Measurements from ENCODE around the gene E2F3. TPM values are rescaled to one million over a fixed set of nuclear protein-coding genes. Genes with fewer than 3 reads are reported as not detected.
A peak's percentile ranks its signal among the peaks of the same experiment; 100 is the strongest.

The E2F3 gene
- total and polyA plus RNA-seq, 8 donors = 0.58 to 11.6 (median 3.3) TPM

DNA sequence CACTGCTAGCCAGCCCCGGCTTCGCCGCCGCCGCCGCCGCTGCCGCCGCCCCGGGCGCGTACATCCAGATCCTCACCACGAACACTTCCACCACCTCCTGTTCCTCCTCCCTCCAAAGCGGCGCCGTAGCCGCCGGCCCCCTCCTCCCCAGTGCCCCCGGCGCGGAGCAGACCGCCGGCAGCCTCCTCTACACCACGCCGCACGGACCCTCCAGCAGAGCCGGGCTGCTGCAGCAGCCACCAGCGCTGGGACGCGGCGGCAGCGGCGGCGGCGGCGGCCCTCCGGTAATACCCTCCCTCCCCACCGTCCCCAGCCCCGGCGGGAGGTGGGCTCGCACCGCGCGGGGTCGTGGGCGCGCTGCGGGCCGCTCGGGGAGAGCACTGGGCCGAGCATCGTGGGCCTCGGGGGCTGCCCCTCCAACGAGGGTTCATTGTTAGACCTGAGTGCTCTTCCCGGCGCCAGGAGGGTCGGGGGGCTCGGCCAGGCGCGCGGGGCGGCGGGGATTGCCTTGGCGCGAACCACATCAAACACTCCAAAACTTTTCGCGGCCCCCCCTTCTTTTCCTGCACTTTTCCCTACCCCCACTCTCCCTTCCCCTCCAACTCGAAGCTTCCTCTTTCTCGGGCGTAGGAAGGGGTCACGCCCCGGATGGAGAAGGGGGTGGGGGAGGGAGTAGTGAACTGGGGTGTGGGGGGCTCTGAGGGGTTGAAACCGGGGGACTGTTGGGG lies 827 bp downstream of the E2F3 start:
- WGBS, 5 donors = 0 to 1% (median 0%) methylated on average over 35 to 73 of the region's 73 CpGs
- intact Hi-C loops (cut with DNase I; ENCODE audit: low total_unique reads) = no loop called here
- TF ChIP-seq POLR2AphosphoS5 (IDR thresholded peaks at IDR 0.05) = no peak
- TF ChIP-seq EP300 (IDR thresholded peaks at IDR 0.05) = no peak

GRCh38 chr6:20403070-20403765 lies 1.5 kb downstream of the E2F3 start:
- peak; percentile 84 to 96 for DNase-seq
- Histone ChIP-seq H3K4me3 (peak overlapping the region; percentile 74 to 77 (median 75)), H3K4me1 (peaks cover 0 to 36% (median 21%) of the 10 kb centered on the region in 4 donors), H3K9me3 (no peaks in the 10 kb centered on the region), H3K36me3 (no peaks in the 10 kb centered on the region), H3K27ac (peak overlapping the region; percentile 64 to 95 (median 89)), H3K27me3 (no peaks in the 10 kb centered on the region)
- 0 to 1% (median 0%) methylated on average over 14 to 72 of the region's 72 CpGs for WGBS, 5 donors
- TF ChIP-seq EP300 (IDR thresholded peaks at IDR 0.05) (no peak), POLR2AphosphoS5 (IDR thresholded peaks at IDR 0.05) (peak; percentile 15 to 77 (median 55))
- intact Hi-C loops (cut with DNase I; ENCODE audit: low total_unique reads) = no loop called here

More for the DNA sequence above, 827 bp downstream of the E2F3 start:
- Histone ChIP-seq H3K4me1 (peaks cover 0 to 36% (median 21%) of the 10 kb centered on the region in 4 donors), H3K9me3 (no peaks in the 10 kb centered on the region), H3K36me3 (no peaks in the 10 kb centered on the region), H3K27me3 (no peaks in the 10 kb centered on the region), H3K4me3 (peak overlapping the region; percentile 74 to 77 (median 75)), H3K27ac (peak overlapping the region; percentile 64 to 95 (median 89))
- DNase-seq = peak; percentile 35 to 80

- Histone ChIP-seq H3K4me1 (peaks cover 0 to 36% (median 22%) of the 10 kb centered on the region in 4 donors), H3K4me3 (peak overlapping the region; percentile 74 to 77 (median 75)), H3K27ac (peak overlapping the region; percentile 51 to 95 (median 89)), H3K27me3 (no peaks in the 10 kb centered on the region), H3K36me3 (no peaks in the 10 kb centered on the region), H3K9me3 (no peaks in the 10 kb centered on the region)
- intact Hi-C loops (cut with DNase I; ENCODE audit: low total_unique reads) = no loop called here
- WGBS, 5 donors = 1 to 3% (median 2%) methylated on average over 31 to 38 of the region's 38 CpGs
- peak in 1 of 2 donors; percentile 34 for DNase-seq
- TF ChIP-seq POLR2A (IDR thresholded peaks at IDR 0.05) = no peak
- no peak for TF ChIP-seq EP300 (IDR thresholded peaks at IDR 0.05)
Measured at GRCh38 chr6:20403766-20404640, 2.3 kb downstream of the E2F3 start.

DNA sequence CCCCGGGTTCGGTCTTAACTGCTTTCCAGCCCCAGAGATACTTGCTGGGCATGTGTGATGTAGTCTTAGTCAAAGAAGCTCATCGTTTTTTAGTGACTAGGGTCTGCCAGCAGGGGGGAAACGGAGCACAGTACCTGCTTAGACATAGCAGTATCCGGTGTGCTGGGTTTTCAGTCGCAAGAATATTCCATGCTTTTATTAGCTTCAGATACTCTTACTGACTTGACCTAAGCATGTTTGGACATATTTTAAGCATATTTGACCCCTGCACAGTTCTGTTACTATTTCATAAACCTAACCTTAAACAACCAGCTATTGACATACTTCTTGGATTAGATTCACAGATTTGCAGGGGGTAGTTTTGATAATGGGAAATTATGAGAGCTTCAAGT lies 3.0 kb downstream of the E2F3 start:
- intact Hi-C loops (cut with DNase I; ENCODE audit: low total_unique reads) = no loop called here
- H3K9me3 ChIP-seq = no peaks in the 10 kb centered on the region
- H3K4me3 ChIP-seq = peak overlapping the region; percentile 74 to 77 (median 75)
- peak in 1 of 2 donors; percentile 82 for DNase-seq
- TF ChIP-seq POLR2AphosphoS5 (IDR thresholded peaks at IDR 0.05) (no peak), EP300 (IDR thresholded peaks at IDR 0.05) (no peak)
- TF ChIP-seq, protein P1, sequence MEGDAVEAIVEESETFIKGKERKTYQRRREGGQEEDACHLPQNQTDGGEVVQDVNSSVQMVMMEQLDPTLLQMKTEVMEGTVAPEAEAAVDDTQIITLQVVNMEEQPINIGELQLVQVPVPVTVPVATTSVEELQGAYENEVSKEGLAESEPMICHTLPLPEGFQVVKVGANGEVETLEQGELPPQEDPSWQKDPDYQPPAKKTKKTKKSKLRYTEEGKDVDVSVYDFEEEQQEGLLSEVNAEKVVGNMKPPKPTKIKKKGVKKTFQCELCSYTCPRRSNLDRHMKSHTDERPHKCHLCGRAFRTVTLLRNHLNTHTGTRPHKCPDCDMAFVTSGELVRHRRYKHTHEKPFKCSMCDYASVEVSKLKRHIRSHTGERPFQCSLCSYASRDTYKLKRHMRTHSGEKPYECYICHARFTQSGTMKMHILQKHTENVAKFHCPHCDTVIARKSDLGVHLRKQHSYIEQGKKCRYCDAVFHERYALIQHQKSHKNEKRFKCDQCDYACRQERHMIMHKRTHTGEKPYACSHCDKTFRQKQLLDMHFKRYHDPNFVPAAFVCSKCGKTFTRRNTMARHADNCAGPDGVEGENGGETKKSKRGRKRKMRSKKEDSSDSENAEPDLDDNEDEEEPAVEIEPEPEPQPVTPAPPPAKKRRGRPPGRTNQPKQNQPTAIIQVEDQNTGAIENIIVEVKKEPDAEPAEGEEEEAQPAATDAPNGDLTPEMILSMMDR (IDR thresholded peaks at IDR 0.05) = peak in 3 of 7 experiments; percentile 8 to 29 (median 25)
- peak overlapping the region in 4 of 5 donors; percentile 87 to 95 (median 90) for H3K27ac ChIP-seq
- WGBS, 5 donors = 1 to 4% (median 3%) methylated on average over 6 of the region's 6 CpGs
- no peaks in the 10 kb centered on the region for H3K27me3 ChIP-seq
- H3K36me3 ChIP-seq = no peaks in the 10 kb centered on the region
- H3K4me1 ChIP-seq = peaks cover 0 to 40% (median 26%) of the 10 kb centered on the region in 4 donors

DNA sequence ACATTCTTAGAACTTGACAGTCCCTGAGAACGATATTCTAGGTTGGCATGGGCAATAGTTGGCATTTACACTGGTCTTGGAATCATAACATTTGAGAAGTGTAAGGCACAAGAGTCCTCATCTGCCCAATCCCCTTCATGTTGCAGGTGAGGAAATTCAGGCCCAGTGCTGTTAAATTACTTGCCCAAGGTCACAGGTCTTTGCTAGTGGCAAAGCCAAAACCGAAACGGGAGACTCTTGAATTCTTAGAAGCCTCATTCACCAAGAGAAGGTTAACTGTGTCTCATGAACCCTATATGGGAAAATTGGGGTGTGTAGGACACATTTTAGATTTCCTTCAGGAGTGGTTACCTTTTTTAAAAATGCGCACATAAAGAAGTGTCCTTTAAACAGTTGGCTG lies 7.2 kb downstream of the E2F3 start:
- Histone ChIP-seq H3K4me1 (peaks cover 0 to 30% (median 13%) of the 10 kb centered on the region in 4 donors), H3K9me3 (no peaks in the 10 kb centered on the region), H3K36me3 (no peaks in the 10 kb centered on the region), H3K27ac (peak overlapping the region in 1 of 5 donors; percentile 62), H3K27me3 (no peaks in the 10 kb centered on the region), H3K4me3 (no peak overlapping the region)
- no peak for DNase-seq
- intact Hi-C loops (cut with DNase I; ENCODE audit: low total_unique reads) = no loop called here
- TF ChIP-seq POLR2AphosphoS5 (IDR thresholded peaks at IDR 0.05) (no peak), EP300 (IDR thresholded peaks at IDR 0.05) (no peak), POLR2A (IDR thresholded peaks at IDR 0.05) (no peak)
- TF ChIP-seq, protein P1 (IDR thresholded peaks at IDR 0.05) = no peak
- 87 to 94% (median 91%) methylated on average over 4 of the region's 4 CpGs for WGBS, 5 donors

All from stomach (tissue), 9 donors.